Measurements from ENCODE around the gene LETMD1. TPM values are rescaled to one million over a fixed set of nuclear protein-coding genes. Genes with fewer than 3 reads are reported as not detected.
A peak's percentile ranks its signal among the peaks of the same experiment; 100 is the strongest.

LETMD1 gene
- total and polyA plus RNA-seq, 9 of the 15 experiments (the other 6 are each of a cell fraction or from before 2014, with no cell fraction given) = 58.7 to 163 (median 75.4) TPM

DNA sequence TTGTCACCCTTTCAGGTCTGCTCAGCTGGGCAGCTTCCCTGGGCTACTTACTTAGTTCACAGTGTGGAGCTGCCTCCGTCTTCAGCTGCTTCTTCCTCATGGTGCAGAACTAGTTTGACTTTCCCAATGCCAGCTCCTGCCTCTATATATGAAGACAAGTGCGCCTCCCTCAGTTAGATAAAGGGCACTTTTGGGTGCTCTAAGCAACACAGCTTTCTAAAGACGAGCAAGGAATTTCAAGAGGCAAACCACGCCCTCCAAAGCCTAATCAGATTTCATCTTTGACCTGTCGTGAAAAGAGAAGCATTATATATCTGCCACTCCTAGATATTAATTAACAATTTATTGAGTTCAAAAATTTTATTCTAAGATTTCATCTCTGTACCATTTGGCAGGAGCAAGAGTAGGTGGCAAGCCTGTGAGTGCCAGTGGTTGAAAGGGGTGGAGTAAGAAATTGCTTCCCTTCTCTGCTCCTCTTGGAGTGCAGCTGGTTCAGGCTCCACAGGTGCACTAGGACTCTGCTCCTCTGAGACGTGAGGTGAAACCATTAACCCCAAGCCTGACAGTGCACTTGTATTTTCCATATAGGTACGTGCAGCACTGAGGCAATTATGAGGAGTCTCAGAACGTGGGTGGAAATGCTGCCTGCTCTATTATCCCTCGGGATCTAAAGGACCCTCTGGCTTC, 19.9 kb upstream of the LETMD1 start (continued):
- TF ChIP-seq, protein P1, sequence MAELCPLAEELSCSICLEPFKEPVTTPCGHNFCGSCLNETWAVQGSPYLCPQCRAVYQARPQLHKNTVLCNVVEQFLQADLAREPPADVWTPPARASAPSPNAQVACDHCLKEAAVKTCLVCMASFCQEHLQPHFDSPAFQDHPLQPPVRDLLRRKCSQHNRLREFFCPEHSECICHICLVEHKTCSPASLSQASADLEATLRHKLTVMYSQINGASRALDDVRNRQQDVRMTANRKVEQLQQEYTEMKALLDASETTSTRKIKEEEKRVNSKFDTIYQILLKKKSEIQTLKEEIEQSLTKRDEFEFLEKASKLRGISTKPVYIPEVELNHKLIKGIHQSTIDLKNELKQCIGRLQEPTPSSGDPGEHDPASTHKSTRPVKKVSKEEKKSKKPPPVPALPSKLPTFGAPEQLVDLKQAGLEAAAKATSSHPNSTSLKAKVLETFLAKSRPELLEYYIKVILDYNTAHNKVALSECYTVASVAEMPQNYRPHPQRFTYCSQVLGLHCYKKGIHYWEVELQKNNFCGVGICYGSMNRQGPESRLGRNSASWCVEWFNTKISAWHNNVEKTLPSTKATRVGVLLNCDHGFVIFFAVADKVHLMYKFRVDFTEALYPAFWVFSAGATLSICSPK (IDR thresholded peaks at IDR 0.05; ENCODE audit: borderline replicate concordance) = no peak
- no peak for TF ChIP-seq SNRNP70 (optimal IDR thresholded peaks at IDR 0.05; ENCODE audit: low read depth, low read length)
- peak; percentile 35; the same call in 1 of the 2 replicates for TF ChIP-seq ZNF384 (IDR thresholded peaks at IDR 0.05; ENCODE audit: low read depth, low read length)
- TF ChIP-seq, protein P2, sequence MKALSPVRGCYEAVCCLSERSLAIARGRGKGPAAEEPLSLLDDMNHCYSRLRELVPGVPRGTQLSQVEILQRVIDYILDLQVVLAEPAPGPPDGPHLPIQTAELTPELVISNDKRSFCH (CRISPR knock-in tag; IDR thresholded peaks at IDR 0.05) = no peak
- TF ChIP-seq, protein P2 (tag; IDR thresholded peaks at IDR 0.05) = no peak
- no peak for TF ChIP-seq STAT5B (CRISPR knock-in tag; IDR thresholded peaks at IDR 0.05)
- TF ChIP-seq, protein P3, sequence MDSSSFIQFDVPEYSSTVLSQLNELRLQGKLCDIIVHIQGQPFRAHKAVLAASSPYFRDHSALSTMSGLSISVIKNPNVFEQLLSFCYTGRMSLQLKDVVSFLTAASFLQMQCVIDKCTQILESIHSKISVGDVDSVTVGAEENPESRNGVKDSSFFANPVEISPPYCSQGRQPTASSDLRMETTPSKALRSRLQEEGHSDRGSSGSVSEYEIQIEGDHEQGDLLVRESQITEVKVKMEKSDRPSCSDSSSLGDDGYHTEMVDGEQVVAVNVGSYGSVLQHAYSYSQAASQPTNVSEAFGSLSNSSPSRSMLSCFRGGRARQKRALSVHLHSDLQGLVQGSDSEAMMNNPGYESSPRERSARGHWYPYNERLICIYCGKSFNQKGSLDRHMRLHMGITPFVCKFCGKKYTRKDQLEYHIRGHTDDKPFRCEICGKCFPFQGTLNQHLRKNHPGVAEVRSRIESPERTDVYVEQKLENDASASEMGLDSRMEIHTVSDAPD (CRISPR knock-in tag; IDR thresholded peaks at IDR 0.05) = no peak
- no peak for TF ChIP-seq SAFB2 (IDR thresholded peaks at IDR 0.05; ENCODE audit: borderline replicate concordance, low read depth, low read length, severe bottlenecking)
- TF ChIP-seq, protein P4, sequence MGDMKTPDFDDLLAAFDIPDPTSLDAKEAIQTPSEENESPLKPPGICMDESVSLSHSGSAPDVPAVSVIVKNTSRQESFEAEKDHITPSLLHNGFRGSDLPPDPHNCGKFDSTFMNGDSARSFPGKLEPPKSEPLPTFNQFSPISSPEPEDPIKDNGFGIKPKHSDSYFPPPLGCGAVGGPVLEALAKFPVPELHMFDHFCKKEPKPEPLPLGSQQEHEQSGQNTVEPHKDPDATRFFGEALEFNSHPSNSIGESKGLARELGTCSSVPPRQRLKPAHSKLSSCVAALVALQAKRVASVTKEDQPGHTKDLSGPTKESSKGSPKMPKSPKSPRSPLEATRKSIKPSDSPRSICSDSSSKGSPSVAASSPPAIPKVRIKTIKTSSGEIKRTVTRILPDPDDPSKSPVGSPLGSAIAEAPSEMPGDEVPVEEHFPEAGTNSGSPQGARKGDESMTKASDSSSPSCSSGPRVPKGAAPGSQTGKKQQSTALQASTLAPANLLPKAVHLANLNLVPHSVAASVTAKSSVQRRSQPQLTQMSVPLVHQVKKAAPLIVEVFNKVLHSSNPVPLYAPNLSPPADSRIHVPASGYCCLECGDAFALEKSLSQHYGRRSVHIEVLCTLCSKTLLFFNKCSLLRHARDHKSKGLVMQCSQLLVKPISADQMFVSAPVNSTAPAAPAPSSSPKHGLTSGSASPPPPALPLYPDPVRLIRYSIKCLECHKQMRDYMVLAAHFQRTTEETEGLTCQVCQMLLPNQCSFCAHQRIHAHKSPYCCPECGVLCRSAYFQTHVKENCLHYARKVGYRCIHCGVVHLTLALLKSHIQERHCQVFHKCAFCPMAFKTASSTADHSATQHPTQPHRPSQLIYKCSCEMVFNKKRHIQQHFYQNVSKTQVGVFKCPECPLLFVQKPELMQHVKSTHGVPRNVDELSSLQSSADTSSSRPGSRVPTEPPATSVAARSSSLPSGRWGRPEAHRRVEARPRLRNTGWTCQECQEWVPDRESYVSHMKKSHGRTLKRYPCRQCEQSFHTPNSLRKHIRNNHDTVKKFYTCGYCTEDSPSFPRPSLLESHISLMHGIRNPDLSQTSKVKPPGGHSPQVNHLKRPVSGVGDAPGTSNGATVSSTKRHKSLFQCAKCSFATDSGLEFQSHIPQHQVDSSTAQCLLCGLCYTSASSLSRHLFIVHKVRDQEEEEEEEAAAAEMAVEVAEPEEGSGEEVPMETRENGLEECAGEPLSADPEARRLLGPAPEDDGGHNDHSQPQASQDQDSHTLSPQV (IDR thresholded peaks at IDR 0.05) = peak; percentile 45; the same call in 1 of the 2 replicates
- no peak for TF ChIP-seq KDM5B (IDR thresholded peaks at IDR 0.05; ENCODE audit: insufficient replicate concordance, low read depth, low read length)
- no peak for TF ChIP-seq OTX1 (CRISPR knock-in tag; IDR thresholded peaks at IDR 0.05)
- peak; percentile 25; the same call in 1 of the 2 replicates for TF ChIP-seq CXXC5 (CRISPR knock-in tag; IDR thresholded peaks at IDR 0.05)
- TF ChIP-seq, protein P5, sequence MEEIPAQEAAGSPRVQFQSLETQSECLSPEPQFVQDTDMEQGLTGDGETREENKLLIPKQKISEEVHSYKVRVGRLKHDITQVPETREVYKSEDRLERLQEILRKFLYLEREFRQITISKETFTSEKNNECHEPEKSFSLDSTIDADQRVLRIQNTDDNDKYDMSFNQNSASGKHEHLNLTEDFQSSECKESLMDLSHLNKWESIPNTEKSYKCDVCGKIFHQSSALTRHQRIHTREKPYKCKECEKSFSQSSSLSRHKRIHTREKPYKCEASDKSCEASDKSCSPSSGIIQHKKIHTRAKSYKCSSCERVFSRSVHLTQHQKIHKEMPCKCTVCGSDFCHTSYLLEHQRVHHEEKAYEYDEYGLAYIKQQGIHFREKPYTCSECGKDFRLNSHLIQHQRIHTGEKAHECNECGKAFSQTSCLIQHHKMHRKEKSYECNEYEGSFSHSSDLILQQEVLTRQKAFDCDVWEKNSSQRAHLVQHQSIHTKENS (CRISPR knock-in tag; IDR thresholded peaks at IDR 0.05) = no peak
- TF ChIP-seq EHMT2 (IDR thresholded peaks at IDR 0.05) = no peak
- TF ChIP-seq MAZ (CRISPR knock-in tag; conservative IDR thresholded peaks at IDR 0.05 in 1 of 2, IDR thresholded peaks at IDR 0.05 in 1 of 2) = no peak
- TF ChIP-seq CEBPG (CRISPR knock-in tag; IDR thresholded peaks at IDR 0.05) = no peak
- TF ChIP-seq CEBPG (tag; conservative IDR thresholded peaks at IDR 0.05 in 1 of 2, IDR thresholded peaks at IDR 0.05 in 1 of 2) = no peak
- 0 out of 2 replicates have a peak, but pooled peaks have one; percentile 4 for TF ChIP-seq MAFK (IDR thresholded peaks at IDR 0.05; ENCODE audit: low read length)
- TF ChIP-seq CEBPB (tag; IDR thresholded peaks at IDR 0.05) = peak; percentile 49

Data from K562 (cell line).